Pancreas (tissue), 10 donors: ENCODE data around the gene SPINK6. TPM values are rescaled to one million over a fixed set of nuclear protein-coding genes. Genes with fewer than 3 reads are reported as not detected.

Experiments used
- ATAC-seq, 4 donors: fragments of 200-7000 bp; cut with Tn5 transposase; one replicate each; pipeline versions ENCODE4 v1.8.0 to v1.9.1; 2020; ENCODE audit warnings: mild to moderate bottlenecking in 4 of 4, moderate library complexity in 4 of 4
- DNase-seq, 6 donors: peaks; one replicate each; pipeline ENCODE4 v3.0.0-alpha.2; 2020
- FAIRE-seq: peaks from 2 replicates; lab custom pipeline; 2012; peaks lifted over from hg19 to GRCh38; lab: Jason Lieb, UNC
- H3K27ac ChIP-seq, 4 donors: fragments of 200-600 bp; sonication (generic); 1 replicate in 3 of 4; 2 replicates in 1 of 4; pipeline versions ENCODE4 v1.5.0 to v1.8.0; 2020
- H3K27me3 ChIP-seq, 4 donors: fragments of 200-600 bp; one replicate each; pipeline ENCODE4 v1.8.0; 2021
- H3K36me3 ChIP-seq, 3 donors: fragments of 200-600 bp; sonication (generic) in 1 of 3; one replicate each; pipeline versions ENCODE4 v1.5.0 to v1.8.0; 2020 to 2021
- H3K4me1 ChIP-seq, 3 donors: fragments of 200-600 bp; one replicate each; pipeline ENCODE4 v1.8.0; 2021
- H3K4me3 ChIP-seq, 4 donors: fragments of 200-600 bp; sonication (generic) in 2 of 4; one replicate each; pipeline versions ENCODE4 v1.5.0 to v1.8.0; 2020 to 2021
- H3K9me3 ChIP-seq, 4 donors: fragments of 200-600 bp; one replicate each; pipeline ENCODE4 v1.8.0; 2021
- CTCF ChIP-seq, 4 donors: fragments of 200-600 bp; sonication (generic) in 3 of 4; IDR thresholded peaks; one replicate each; pipeline versions ENCODE4 v1.5.0 to v1.8.0; 2021; ENCODE audit warnings: antibody characterized with exemption in 4 of 4
- WGBS, 2 donors: extraction: QIAGEN DNeasy Blood & Tissue Kit; methylation state at CpG; one replicate each; pipeline ENCODE4 v1.1.7; 2013; 5-methylcytosine and 5-hydroxymethylcytosine counted together
- intact Hi-C, 3 donors: fragments of 100-400 bp; cut with DNase I; formaldehyde crosslinking; loops; one replicate each; pipeline versions ENCODE4 v1.11.1 to v1.14.2; 2022
- polyA plus RNA-seq, 2 donors: library from polyadenylated mRNA; stranded (reverse); fragments of 200-250 nt; gene quantifications; one replicate each; pipeline ENCODE4 v1.2.3, GENCODE V29; 2013
- total RNA-seq, 6 donors: library from RNA; stranded (reverse); fragmentation: NEBNext Ultra II Directional in 4 of 6; extraction: Animal tissue kit (Norgen Biotek cat#: 25700) in 4 of 6; gene quantifications; one replicate each; pipeline versions ENCODE4 v1.2.1 to v1.2.4, GENCODE V29; 2021 to 2023
- donor health status: healthy with polysubstance abuse.
- donor health status: DM: no; HTN: no; CAD: no; lungs with moderate emphysema.
- donor health status: DM: no; HTN: no; CAD: no.
- donor health status: control.
- donor health status: control.
- donor health status: Bipolar disorder and iron deficiency.
- donor health status: DM: yes; HTN: yes; CAD: no.
- donor health status: DM: no; HTN: no; CAD: no.
- donor health status: DM: no; HTN: no; CAD: no.
- donor health status: DM: yes; HTN: yes; CAD: no.

SPINK6 gene
- total and polyA plus RNA-seq, 8 donors: not detected

GRCh38 chr5:148168246-148168645 is 34.6 kb upstream of the SPINK6 start, which contains the start of gene SPINK14:
Gene SPINK14, plus strand, starts transcription at chr5:148168546. Its CDS starts 1,187 bp downstream, at chr5:148169733.
- H3K4me1 ChIP-seq: no peaks in the 10 kb centered on the region
- no peak within 1 kb of the TSS for H3K4me3 ChIP-seq
- no peak for FAIRE-seq
- no peak for TF ChIP-seq CTCF (IDR thresholded peaks at IDR 0.05)
- intact Hi-C loops: no loop called here
- ATAC-seq: no peak
- H3K9me3 ChIP-seq: no peaks in the 10 kb centered on the region
- H3K27ac ChIP-seq: no peak within 1 kb of the TSS
- H3K36me3 ChIP-seq: no peaks in the 10 kb centered on the region
- no peaks in the 10 kb centered on the region for H3K27me3 ChIP-seq
- no peak for DNase-seq
- WGBS, 2 donors: 95 to 97% methylated on average over 1 of the region's 1 CpG

GRCh38 chr5:148172377-148172776 is 30.5 kb upstream of the SPINK6 start:
- no peak for DNase-seq
- Histone ChIP-seq H3K4me3 (no peak overlapping the region), H3K27ac (no peak overlapping the region), H3K27me3 (no peaks in the 10 kb centered on the region), H3K9me3 (no peaks in the 10 kb centered on the region), H3K4me1 (no peaks in the 10 kb centered on the region), H3K36me3 (no peaks in the 10 kb centered on the region)
- FAIRE-seq: no peak
- no peak for ATAC-seq
- WGBS, 2 donors: 35 to 40% methylated on average over 2 of the region's 2 CpGs
- intact Hi-C loops: loop anchor here in 1 of 3 donors (10.0 kb wide), 1 partner anchor 562 kb away; no protein-coding TSS in a partner anchor
- no peak for TF ChIP-seq CTCF (IDR thresholded peaks at IDR 0.05)

GRCh38 chr5:148176480-148176879 is 26.4 kb upstream of the SPINK6 start:
- no peaks in the 10 kb centered on the region for H3K27me3 ChIP-seq
- intact Hi-C loops: loop anchor here in 1 of 3 donors (10.0 kb wide), 1 partner anchor 558 kb away; no protein-coding TSS in a partner anchor
- ATAC-seq (no peak), FAIRE-seq (no peak), DNase-seq (no peak)
- no peaks in the 10 kb centered on the region for H3K4me1 ChIP-seq
- no peaks in the 10 kb centered on the region for H3K9me3 ChIP-seq
- H3K36me3 ChIP-seq: no peaks in the 10 kb centered on the region
- no peak for TF ChIP-seq CTCF (IDR thresholded peaks at IDR 0.05)
- 24 to 29% methylated on average over 2 of the region's 2 CpGs for WGBS, 2 donors
- no peak overlapping the region for H3K4me3 ChIP-seq
- H3K27ac ChIP-seq: no peak overlapping the region

GRCh38 chr5:148177207-148177606 is 25.6 kb upstream of the SPINK6 start:
- FAIRE-seq (no peak), DNase-seq (no peak), ATAC-seq (no peak)
- Histone ChIP-seq H3K4me3 (no peak overlapping the region), H3K27me3 (no peaks in the 10 kb centered on the region), H3K27ac (no peak overlapping the region), H3K36me3 (no peaks in the 10 kb centered on the region), H3K4me1 (no peaks in the 10 kb centered on the region), H3K9me3 (no peaks in the 10 kb centered on the region)
- intact Hi-C loops: loop anchor here in 1 of 3 donors (10.0 kb wide), 1 partner anchor 558 kb away; no protein-coding TSS in a partner anchor
- no peak for TF ChIP-seq CTCF (IDR thresholded peaks at IDR 0.05)
- 75 to 83% methylated on average over 1 of the region's 1 CpG for WGBS, 2 donors

GRCh38 chr5:148179234-148179824 is 23.5 kb upstream of the SPINK6 start:
- Histone ChIP-seq H3K36me3 (no peaks in the 10 kb centered on the region), H3K9me3 (no peaks in the 10 kb centered on the region), H3K27ac (no peak overlapping the region), H3K4me1 (no peaks in the 10 kb centered on the region), H3K27me3 (no peaks in the 10 kb centered on the region), H3K4me3 (no peak overlapping the region)
- peak; percentile 17 to 55 (median 46) for TF ChIP-seq CTCF (IDR thresholded peaks at IDR 0.05)
- WGBS, 2 donors: 31 to 33% methylated on average over 3 of the region's 3 CpGs
- intact Hi-C loops: loop anchor here in 1 of 3 donors (10.0 kb wide), 1 partner anchor 555 kb away; no protein-coding TSS in a partner anchor
- no peak for DNase-seq
- peak in 3 of 4 donors; percentile 81 to 87 (median 82) for ATAC-seq
- peak; percentile 96 for FAIRE-seq
